HEK293 (cell line): ENCODE data around the gene CNP.

Experiments
- HOXA7 ChIP-seq: sonication (generic); formaldehyde crosslinking; IDR thresholded peaks from 2 replicates; pipeline ENCODE4 v1.8.1; 2022; ENCODE audit warnings: missing genetic modification reagents, borderline replicate concordance
- OSR2 ChIP-seq: fragments of 450-650 bp; formaldehyde crosslinking; IDR thresholded peaks from 2 replicates; pipeline ENCODE4 v1.5.1; 2016; ENCODE audit warnings: missing biosample characterization, missing genetic modification characterization
- RBAK ChIP-seq: fragments of 450-650 bp; formaldehyde crosslinking; IDR thresholded peaks from 2 replicates; pipeline ENCODE4 v1.5.1; 2016; ENCODE audit warnings: missing biosample characterization, missing genetic modification characterization
- TCF7L2 ChIP-seq: IDR thresholded peaks from 2 replicates; pipeline ENCODE4 v1.6.1; 2011; ENCODE audit warnings: low read depth, mild to moderate bottlenecking, inconsistent platforms, low read length, moderate library complexity, borderline replicate concordance
- ZNF132 ChIP-seq: fragments of 450-650 bp; formaldehyde crosslinking; IDR thresholded peaks from 2 replicates; pipeline ENCODE4 v1.5.1; 2017; ENCODE audit warnings: missing biosample characterization, missing genetic modification characterization, borderline replicate concordance
- ZNF274 ChIP-seq, 2 experiments: fragments of 200-500 bp in 1 of 2; fragments of 450-650 bp in 1 of 2; sonication (Bioruptor generic) in 1 of 2; formaldehyde crosslinking in 1 of 2; IDR thresholded peaks; 2 replicates each; pipeline versions ENCODE4 v1.5.1 to v1.6.1; 2014 to 2016; ENCODE audit warnings: borderline replicate concordance in 1 of 2, inconsistent platforms in 1 of 2, low read length in 1 of 2, missing biosample characterization in 1 of 2, missing genetic modification characterization in 1 of 2
- ZNF660 ChIP-seq: fragments of 450-650 bp; IDR thresholded peaks from 2 replicates; pipeline ENCODE4 v1.5.1; 2018; ENCODE audit warnings: missing biosample characterization, mild to moderate bottlenecking, missing genetic modification characterization
- ZNF670 ChIP-seq: fragments of 450-650 bp; formaldehyde crosslinking; IDR thresholded peaks from 2 replicates; pipeline ENCODE4 v1.5.1; 2016; ENCODE audit warnings: missing biosample characterization, missing genetic modification characterization, low read depth
- ZNF707 ChIP-seq: fragments of 450-650 bp; formaldehyde crosslinking; IDR thresholded peaks from 2 replicates; pipeline ENCODE4 v1.5.1; 2016; ENCODE audit warnings: missing biosample characterization, missing genetic modification characterization
- TF ChIP-seq, protein P1 (sequence below): fragments of 450-650 bp; formaldehyde crosslinking; IDR thresholded peaks from 2 replicates; pipeline ENCODE4 v1.5.1; 2016; ENCODE audit warnings: missing biosample characterization, missing genetic modification characterization

DNA sequence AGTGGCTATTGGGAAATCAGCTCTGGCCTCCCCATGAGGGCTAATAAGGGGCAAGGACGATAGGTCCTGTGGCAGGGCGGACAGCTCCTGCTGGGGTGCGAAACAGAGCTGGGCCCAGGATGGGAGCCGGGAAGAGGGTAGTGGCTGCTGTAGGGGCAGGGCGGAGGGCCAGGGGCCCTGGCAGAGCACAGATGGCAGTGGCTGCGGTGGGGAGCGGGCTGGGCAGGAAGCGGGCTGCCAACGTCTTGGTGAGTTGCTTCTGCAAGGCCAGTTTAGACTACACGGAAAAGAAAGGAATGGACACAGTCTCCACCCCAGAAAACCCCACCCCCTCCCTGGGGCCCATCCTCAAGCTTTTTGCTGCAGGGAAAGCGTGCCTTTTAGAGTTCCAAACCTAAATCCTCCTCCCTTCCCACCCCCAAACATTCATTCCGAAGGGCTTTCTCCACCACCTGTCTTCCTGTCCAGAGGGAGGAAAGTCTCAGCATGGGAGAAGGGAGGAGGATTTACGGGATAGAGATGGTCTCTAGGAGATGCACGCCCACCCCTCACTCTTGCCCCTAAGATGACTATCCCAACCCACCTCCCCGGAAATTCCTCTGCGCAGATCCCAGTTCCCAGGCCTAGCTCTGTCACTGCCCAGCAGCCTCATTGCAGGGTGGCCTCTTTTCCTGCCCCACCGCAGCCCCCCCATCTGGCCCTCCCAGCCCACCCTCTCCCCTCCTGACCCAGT is 60.4 kb downstream of the CNP start:
- TF ChIP-seq, protein P1, sequence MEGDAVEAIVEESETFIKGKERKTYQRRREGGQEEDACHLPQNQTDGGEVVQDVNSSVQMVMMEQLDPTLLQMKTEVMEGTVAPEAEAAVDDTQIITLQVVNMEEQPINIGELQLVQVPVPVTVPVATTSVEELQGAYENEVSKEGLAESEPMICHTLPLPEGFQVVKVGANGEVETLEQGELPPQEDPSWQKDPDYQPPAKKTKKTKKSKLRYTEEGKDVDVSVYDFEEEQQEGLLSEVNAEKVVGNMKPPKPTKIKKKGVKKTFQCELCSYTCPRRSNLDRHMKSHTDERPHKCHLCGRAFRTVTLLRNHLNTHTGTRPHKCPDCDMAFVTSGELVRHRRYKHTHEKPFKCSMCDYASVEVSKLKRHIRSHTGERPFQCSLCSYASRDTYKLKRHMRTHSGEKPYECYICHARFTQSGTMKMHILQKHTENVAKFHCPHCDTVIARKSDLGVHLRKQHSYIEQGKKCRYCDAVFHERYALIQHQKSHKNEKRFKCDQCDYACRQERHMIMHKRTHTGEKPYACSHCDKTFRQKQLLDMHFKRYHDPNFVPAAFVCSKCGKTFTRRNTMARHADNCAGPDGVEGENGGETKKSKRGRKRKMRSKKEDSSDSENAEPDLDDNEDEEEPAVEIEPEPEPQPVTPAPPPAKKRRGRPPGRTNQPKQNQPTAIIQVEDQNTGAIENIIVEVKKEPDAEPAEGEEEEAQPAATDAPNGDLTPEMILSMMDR = no peak
- TF ChIP-seq TCF7L2 = no peak
- TF ChIP-seq ZNF707 = no peak
- no peak for TF ChIP-seq ZNF660 (tag by site-specific recombination)
- TF ChIP-seq HOXA7 (CRISPR knock-in tag) = no peak
- TF ChIP-seq RBAK (tag by site-specific recombination) = no peak
- TF ChIP-seq ZNF670 (tag by site-specific recombination) = no peak
- TF ChIP-seq ZNF274 (IDR thresholded peaks at IDR 0.05; ENCODE audit: low read length) = no peak
- TF ChIP-seq ZNF274 (tag by site-specific recombination; IDR thresholded peaks at IDR 0.05; ENCODE audit: borderline replicate concordance) = no peak
- no peak for TF ChIP-seq OSR2 (tag by site-specific recombination)
- TF ChIP-seq ZNF132 = no peak
